ENCODE results near the gene INO80. TPM values are rescaled to one million over a fixed set of nuclear protein-coding genes. Genes with fewer than 3 reads are reported as not detected.
A peak's percentile ranks its signal among the peaks of the same experiment; 100 is the strongest.

Gene INO80
- total RNA-seq, 2 donors from 2014 or later: 14.0 to 34.3 TPM

GRCh38 chr15:40949756-40950207 is 166.3 kb downstream of the INO80 start:
- no peaks in the 10 kb centered on the region for H3K36me3 ChIP-seq (replicated peaks in 1 of 2; ENCODE audit: insufficient read depth in 1 of 2, low read depth in 2 of 2)
- H3K27me3 ChIP-seq: no peaks in the 10 kb centered on the region
- peak in 1 of 3 donors; percentile 31 for TF ChIP-seq POLR2A (IDR thresholded peaks at IDR 0.05)
- peak in 1 of 7 experiments; percentile 6 for TF ChIP-seq CTCF (IDR thresholded peaks at IDR 0.05)
- ATAC-seq (peak; percentile 52), DNase-seq (peak; percentile 64 to 80 (median 76))
- H3K27ac ChIP-seq: peak overlapping the region; percentile 62 to 83 (median 73)
- peaks cover 40% of the 10 kb centered on the region for H3K4me1 ChIP-seq
- H3K9me3 ChIP-seq: no peaks in the 10 kb centered on the region
- H3K4me3 ChIP-seq: no peak overlapping the region
- intact Hi-C loops (cut with DNase I): no loop called here
- WGBS, 2 donors: 13 to 16% methylated on average over 7 of the region's 7 CpGs

- peak overlapping the region; percentile 62 to 83 (median 73) for H3K27ac ChIP-seq
- H3K36me3 ChIP-seq (replicated peaks in 1 of 2; ENCODE audit: insufficient read depth in 1 of 2, low read depth in 2 of 2): no peaks in the 10 kb centered on the region
- H3K9me3 ChIP-seq: no peaks in the 10 kb centered on the region
- no peak overlapping the region for H3K4me3 ChIP-seq
- H3K27me3 ChIP-seq: no peaks in the 10 kb centered on the region
- intact Hi-C loops (cut with DNase I): no loop called here
- WGBS, 2 donors: 78 to 90% methylated on average over 21 of the region's 21 CpGs
- DNase-seq: no peak
- TF ChIP-seq POLR2A (IDR thresholded peaks at IDR 0.05) (no peak), CTCF (IDR thresholded peaks at IDR 0.05) (no peak)
- peaks cover 35% of the 10 kb centered on the region for H3K4me1 ChIP-seq
- no peak for ATAC-seq
Measured at GRCh38 chr15:40948706-40949473, 167.2 kb downstream of the INO80 start.

- no peaks in the 10 kb centered on the region for H3K27me3 ChIP-seq
- H3K36me3 ChIP-seq (replicated peaks in 1 of 2; ENCODE audit: insufficient read depth in 1 of 2, low read depth in 2 of 2): no peaks in the 10 kb centered on the region
- H3K4me1 ChIP-seq: peaks cover 34% of the 10 kb centered on the region
- WGBS, 2 donors: 41 to 49% methylated on average over 9 to 11 of the region's 11 CpGs
- no peak for ATAC-seq
- intact Hi-C loops (cut with DNase I): no loop called here
- no peak overlapping the region for H3K27ac ChIP-seq
- H3K9me3 ChIP-seq: no peaks in the 10 kb centered on the region
- TF ChIP-seq CTCF (IDR thresholded peaks at IDR 0.05) (no peak), POLR2A (IDR thresholded peaks at IDR 0.05) (no peak)
- H3K4me3 ChIP-seq: no peak overlapping the region
- DNase-seq: no peak
Measured at GRCh38 chr15:40944510-40945296, 171.4 kb downstream of the INO80 start.

- no peaks in the 10 kb centered on the region for H3K9me3 ChIP-seq
- H3K27ac ChIP-seq: no peak overlapping the region
- peaks cover 27% of the 10 kb centered on the region for H3K4me1 ChIP-seq
- H3K36me3 ChIP-seq (replicated peaks in 1 of 2; ENCODE audit: insufficient read depth in 1 of 2, low read depth in 2 of 2): no peaks in the 10 kb centered on the region
- no peak overlapping the region for H3K4me3 ChIP-seq
- intact Hi-C loops (cut with DNase I): no loop called here
- no peak for ATAC-seq
- no peak for DNase-seq
- WGBS, 2 donors: 84 to 86% methylated on average over 4 to 9 of the region's 9 CpGs
- TF ChIP-seq POLR2A (IDR thresholded peaks at IDR 0.05): no peak
- TF ChIP-seq CTCF (IDR thresholded peaks at IDR 0.05): no peak
- H3K27me3 ChIP-seq: no peaks in the 10 kb centered on the region
Measured at GRCh38 chr15:40943764-40944365, 172.2 kb downstream of the INO80 start.
